Measurements from ENCODE around the gene CAB39. TPM values are rescaled to one million over a fixed set of nuclear protein-coding genes. Genes with fewer than 3 reads are reported as not detected.

Gene CAB39
- total and polyA plus RNA-seq, 2 experiments from 2014 or later = 18.7 to 67.5 TPM

GRCh38 chr2:230688490-230688889 is 24.2 kb upstream of the CAB39 start (continued):
- TF ChIP-seq ZNF462 (CRISPR knock-in tag; IDR thresholded peaks at IDR 0.05) = no peak

GRCh38 chr2:230690439-230690838 is 22.2 kb upstream of the CAB39 start:
- H3K27me3 ChIP-seq (ENCODE audit: insufficient read depth) = no peaks in the 10 kb centered on the region
- Mint-ChIP-seq H3K36me3 (ENCODE audit: low read depth) (no peaks in the 10 kb centered on the region), H3K27me3 (ENCODE audit: insufficient read depth, low read depth, poor library complexity) (peaks cover 5% of the 10 kb centered on the region), H3K4me1 (peaks cover 10% of the 10 kb centered on the region; the same call in 2 of the 3 replicates), H3K27ac (no peak overlapping the region), H3K9me3 (no peaks in the 10 kb centered on the region), H3K4me3 (no peak overlapping the region)
- TF ChIP-seq REST (IDR thresholded peaks at IDR 0.05; ENCODE audit: unreplicated experiment) (no peak), EZH2phosphoT487 (IDR thresholded peaks at IDR 0.05; ENCODE audit: unreplicated experiment) (no peak), ETS1 (IDR thresholded peaks at IDR 0.05) (no peak), POLR2AphosphoS5 (IDR thresholded peaks at IDR 0.05; ENCODE audit: low read depth) (no peak), CTCF (conservative IDR thresholded peaks at IDR 0.05; ENCODE audit: low read depth in 2 of 2) (no peak), NANOG (IDR thresholded peaks at IDR 0.05; ENCODE audit: borderline replicate concordance) (no peak), EZH2 (IDR thresholded peaks at IDR 0.05; ENCODE audit: low read depth, unreplicated experiment) (no peak), JUNB (IDR thresholded peaks at IDR 0.05; ENCODE audit: unreplicated experiment) (no peak)
- H3K4me1 ChIP-seq (ENCODE audit: insufficient read depth) = no peaks in the 10 kb centered on the region
- DNase-seq (ENCODE audit: low spot score) (no peak), ATAC-seq (no peak)
- no peaks in the 10 kb centered on the region for H3K79me2 ChIP-seq (replicated peaks; ENCODE audit: insufficient read depth)
- H2AFZ ChIP-seq = no peak overlapping the region
- no peak overlapping the region for H3K27ac ChIP-seq (ENCODE audit: low read depth)
- peaks cover 4% of the 10 kb centered on the region; the same call in 1 of the 2 replicates for H3K9me2 ChIP-seq (ENCODE audit: insufficient read depth)
- no peaks in the 10 kb centered on the region for H4K20me1 ChIP-seq (replicated peaks; ENCODE audit: insufficient read depth)
- H3F3A ChIP-seq (replicated peaks; ENCODE audit: low read depth) = no peaks in the 10 kb centered on the region
- no peak overlapping the region for H3K4me3 ChIP-seq
- H3K4me2 ChIP-seq = no peak overlapping the region
- no peaks in the 10 kb centered on the region for H3K36me3 ChIP-seq (ENCODE audit: insufficient read depth)
